Measurements from ENCODE around the gene MICU1. TPM values are rescaled to one million over a fixed set of nuclear protein-coding genes. Genes with fewer than 3 reads are reported as not detected.

The MICU1 gene
- total and polyA plus RNA-seq, 2 of the 13 experiments (the other 11 are each of a cell fraction or from before 2014, with no cell fraction given) = 32.5 to 56.1 TPM

DNA sequence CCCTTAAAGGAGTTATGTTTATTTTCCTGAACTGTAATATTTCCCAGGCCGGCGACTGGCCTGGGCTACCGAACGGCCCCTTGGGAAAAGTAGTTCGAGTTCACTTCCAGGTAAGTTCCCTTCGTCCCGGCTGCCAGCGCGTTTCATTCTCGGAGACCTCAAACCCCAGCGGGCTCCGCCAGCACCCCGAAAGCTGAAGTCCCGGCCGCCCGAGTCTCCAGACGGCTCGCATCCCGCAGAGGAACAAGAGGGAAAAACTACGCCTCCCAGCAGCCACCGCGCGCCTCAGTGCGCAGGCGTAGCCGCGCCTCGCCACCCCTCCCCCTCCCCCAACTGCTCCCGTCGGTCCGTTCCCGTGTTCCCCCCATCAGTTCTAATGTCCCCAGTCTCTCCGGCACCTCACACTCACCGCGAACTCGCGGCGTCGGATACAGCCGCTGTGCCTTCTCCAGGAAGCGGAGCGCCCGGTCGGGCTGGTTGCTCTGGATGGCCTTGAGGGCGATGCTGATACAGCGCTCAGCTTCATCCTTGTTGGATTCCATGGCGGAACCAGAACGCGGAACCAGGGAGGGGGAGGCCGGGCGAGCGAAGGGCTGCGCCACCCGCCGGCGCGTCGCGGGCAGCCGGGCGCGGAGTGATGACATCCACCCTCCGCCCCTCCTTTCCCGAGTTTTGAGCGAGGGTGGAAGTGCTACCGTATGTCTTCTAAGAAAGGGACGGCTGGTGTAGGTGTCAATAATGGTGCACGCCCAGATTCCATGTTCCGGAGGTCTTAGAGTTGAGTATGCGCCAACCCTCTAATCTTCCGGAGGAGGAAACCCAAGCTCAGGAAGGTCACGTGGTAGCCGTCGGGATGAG lies 271.3 kb downstream of the MICU1 start, which contains the start of gene DNAJB12 (continued):
- TF ChIP-seq MAF1 (CRISPR knock-in tag; IDR thresholded peaks at IDR 0.05; ENCODE audit: borderline replicate concordance) = 0 out of 2 replicates have a peak, but pooled peaks have one; percentile 67
- no peak for TF ChIP-seq ZFYVE20 (CRISPR knock-in tag; IDR thresholded peaks at IDR 0.05; ENCODE audit: borderline replicate concordance, low read depth)
- TF ChIP-seq KDM4B (CRISPR knock-in tag; IDR thresholded peaks at IDR 0.05) = no peak; the same call in 1 of the 2 replicates
- TF ChIP-seq, protein P1, sequence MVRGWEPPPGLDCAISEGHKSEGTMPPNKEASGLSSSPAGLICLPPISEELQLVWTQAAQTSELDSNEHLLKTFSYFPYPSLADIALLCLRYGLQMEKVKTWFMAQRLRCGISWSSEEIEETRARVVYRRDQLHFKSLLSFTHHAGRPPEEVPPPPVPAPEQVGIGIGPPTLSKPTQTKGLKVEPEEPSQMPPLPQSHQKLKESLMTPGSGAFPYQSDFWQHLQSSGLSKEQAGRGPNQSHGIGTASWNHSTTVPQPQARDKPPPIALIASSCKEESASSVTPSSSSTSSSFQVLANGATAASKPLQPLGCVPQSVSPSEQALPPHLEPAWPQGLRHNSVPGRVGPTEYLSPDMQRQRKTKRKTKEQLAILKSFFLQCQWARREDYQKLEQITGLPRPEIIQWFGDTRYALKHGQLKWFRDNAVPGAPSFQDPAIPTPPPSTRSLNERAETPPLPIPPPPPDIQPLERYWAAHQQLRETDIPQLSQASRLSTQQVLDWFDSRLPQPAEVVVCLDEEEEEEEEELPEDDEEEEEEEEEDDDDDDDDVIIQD (CRISPR knock-in tag; IDR thresholded peaks at IDR 0.05; ENCODE audit: low read depth) = peak; percentile 72; the same call in 1 of the 2 replicates
- TF ChIP-seq, protein P2, sequence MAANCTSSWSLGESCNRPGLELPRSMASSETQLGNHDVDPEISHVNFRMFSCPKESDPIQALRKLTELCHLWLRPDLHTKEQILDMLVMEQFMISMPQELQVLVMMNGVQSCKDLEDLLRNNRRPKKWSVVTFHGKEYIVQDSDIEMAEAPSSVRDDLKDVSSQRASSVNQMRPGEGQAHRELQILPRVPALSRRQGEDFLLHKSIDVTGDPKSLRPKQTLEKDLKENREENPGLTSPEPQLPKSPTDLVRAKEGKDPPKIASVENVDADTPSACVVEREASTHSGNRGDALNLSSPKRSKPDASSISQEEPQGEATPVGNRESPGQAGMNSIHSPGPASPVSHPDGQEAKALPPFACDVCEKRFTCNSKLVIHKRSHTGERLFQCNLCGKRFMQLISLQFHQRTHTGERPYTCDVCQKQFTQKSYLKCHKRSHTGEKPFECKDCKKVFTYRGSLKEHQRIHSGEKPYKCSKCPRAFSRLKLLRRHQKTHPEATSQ (CRISPR knock-in tag; IDR thresholded peaks at IDR 0.05; ENCODE audit: borderline replicate concordance) = no peak
- TF ChIP-seq HCFC1 (IDR thresholded peaks at IDR 0.05; ENCODE audit: low read depth, low read length) = peak; percentile 81
- TF ChIP-seq, protein P3, sequence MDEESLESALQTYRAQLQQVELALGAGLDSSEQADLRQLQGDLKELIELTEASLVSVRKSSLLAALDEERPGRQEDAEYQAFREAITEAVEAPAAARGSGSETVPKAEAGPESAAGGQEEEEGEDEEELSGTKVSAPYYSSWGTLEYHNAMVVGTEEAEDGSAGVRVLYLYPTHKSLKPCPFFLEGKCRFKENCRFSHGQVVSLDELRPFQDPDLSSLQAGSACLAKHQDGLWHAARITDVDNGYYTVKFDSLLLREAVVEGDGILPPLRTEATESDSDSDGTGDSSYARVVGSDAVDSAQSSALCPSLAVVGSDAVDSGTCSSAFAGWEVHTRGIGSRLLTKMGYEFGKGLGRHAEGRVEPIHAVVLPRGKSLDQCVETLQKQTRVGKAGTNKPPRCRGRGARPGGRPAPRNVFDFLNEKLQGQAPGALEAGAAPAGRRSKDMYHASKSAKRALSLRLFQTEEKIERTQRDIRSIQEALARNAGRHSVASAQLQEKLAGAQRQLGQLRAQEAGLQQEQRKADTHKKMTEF (CRISPR knock-in tag; IDR thresholded peaks at IDR 0.05) = peak; percentile 93
- TF ChIP-seq, protein P4, sequence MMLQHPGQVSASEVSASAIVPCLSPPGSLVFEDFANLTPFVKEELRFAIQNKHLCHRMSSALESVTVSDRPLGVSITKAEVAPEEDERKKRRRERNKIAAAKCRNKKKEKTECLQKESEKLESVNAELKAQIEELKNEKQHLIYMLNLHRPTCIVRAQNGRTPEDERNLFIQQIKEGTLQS (CRISPR knock-in tag; IDR thresholded peaks at IDR 0.05) = no peak
- TF ChIP-seq KMT2B (CRISPR knock-in tag; IDR thresholded peaks at IDR 0.05) = peak; percentile 91
- no peak for TF ChIP-seq ZFP36L1 (CRISPR knock-in tag; IDR thresholded peaks at IDR 0.05)
- TF ChIP-seq PHF5A (CRISPR knock-in tag; IDR thresholded peaks at IDR 0.05; ENCODE audit: low read depth, unreplicated experiment) = peak; percentile 32
- TF ChIP-seq, protein P5, sequence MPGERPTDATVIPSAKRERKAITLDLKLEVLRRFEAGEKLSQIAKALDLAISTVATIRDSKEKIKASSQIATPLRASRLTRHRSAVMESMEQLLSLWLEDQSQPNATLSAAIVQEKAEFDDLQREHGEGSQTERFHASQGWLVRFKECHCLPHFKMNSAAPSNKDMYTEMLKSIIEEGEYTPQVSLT (CRISPR knock-in tag; IDR thresholded peaks at IDR 0.05; ENCODE audit: borderline replicate concordance, low read depth) = no peak
- no peak for TF ChIP-seq ZNF253 (CRISPR knock-in tag; IDR thresholded peaks at IDR 0.05; ENCODE audit: borderline replicate concordance)
- TF ChIP-seq, protein P6, sequence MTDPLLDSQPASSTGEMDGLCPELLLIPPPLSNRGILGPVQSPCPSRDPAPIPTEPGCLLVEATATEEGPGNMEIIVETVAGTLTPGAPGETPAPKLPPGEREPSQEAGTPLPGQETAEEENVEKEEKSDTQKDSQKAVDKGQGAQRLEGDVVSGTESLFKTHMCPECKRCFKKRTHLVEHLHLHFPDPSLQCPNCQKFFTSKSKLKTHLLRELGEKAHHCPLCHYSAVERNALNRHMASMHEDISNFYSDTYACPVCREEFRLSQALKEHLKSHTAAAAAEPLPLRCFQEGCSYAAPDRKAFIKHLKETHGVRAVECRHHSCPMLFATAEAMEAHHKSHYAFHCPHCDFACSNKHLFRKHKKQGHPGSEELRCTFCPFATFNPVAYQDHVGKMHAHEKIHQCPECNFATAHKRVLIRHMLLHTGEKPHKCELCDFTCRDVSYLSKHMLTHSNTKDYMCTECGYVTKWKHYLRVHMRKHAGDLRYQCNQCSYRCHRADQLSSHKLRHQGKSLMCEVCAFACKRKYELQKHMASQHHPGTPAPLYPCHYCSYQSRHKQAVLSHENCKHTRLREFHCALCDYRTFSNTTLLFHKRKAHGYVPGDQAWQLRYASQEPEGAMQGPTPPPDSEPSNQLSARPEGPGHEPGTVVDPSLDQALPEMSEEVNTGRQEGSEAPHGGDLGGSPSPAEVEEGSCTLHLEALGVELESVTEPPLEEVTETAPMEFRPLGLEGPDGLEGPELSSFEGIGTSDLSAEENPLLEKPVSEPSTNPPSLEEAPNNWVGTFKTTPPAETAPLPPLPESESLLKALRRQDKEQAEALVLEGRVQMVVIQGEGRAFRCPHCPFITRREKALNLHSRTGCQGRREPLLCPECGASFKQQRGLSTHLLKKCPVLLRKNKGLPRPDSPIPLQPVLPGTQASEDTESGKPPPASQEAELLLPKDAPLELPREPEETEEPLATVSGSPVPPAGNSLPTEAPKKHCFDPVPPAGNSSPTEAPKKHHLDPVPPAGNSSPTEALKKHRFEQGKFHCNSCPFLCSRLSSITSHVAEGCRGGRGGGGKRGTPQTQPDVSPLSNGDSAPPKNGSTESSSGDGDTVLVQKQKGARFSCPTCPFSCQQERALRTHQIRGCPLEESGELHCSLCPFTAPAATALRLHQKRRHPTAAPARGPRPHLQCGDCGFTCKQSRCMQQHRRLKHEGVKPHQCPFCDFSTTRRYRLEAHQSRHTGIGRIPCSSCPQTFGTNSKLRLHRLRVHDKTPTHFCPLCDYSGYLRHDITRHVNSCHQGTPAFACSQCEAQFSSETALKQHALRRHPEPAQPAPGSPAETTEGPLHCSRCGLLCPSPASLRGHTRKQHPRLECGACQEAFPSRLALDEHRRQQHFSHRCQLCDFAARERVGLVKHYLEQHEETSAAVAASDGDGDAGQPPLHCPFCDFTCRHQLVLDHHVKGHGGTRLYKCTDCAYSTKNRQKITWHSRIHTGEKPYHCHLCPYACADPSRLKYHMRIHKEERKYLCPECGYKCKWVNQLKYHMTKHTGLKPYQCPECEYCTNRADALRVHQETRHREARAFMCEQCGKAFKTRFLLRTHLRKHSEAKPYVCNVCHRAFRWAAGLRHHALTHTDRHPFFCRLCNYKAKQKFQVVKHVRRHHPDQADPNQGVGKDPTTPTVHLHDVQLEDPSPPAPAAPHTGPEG (CRISPR knock-in tag; IDR thresholded peaks at IDR 0.05) = peak; percentile 61; the same call in 1 of the 2 replicates
- peak; percentile 43 for TF ChIP-seq IKZF4 (CRISPR knock-in tag; IDR thresholded peaks at IDR 0.05; ENCODE audit: borderline replicate concordance, low read depth, not compliant biosample characterization)
- TF ChIP-seq SNAI1 (CRISPR knock-in tag; IDR thresholded peaks at IDR 0.05; ENCODE audit: borderline replicate concordance) = no peak

All from HepG2 (cell line).